Psoas muscle (tissue), 8 donors: ENCODE data around the gene TMEM81. TPM values are rescaled to one million over a fixed set of nuclear protein-coding genes. Genes with fewer than 3 reads are reported as not detected.

Source experiments
- ATAC-seq, 4 donors: fragments of 200-7000 bp; cut with Tn5 transposase; one replicate each; pipeline ENCODE4 v1.9.1; 2020; ENCODE audit warnings: moderate library complexity in 3 of 4, mild to moderate bottlenecking in 2 of 4
- DNase-seq, 2 donors: peaks; one replicate each; pipeline ENCODE4 v3.0.0-alpha.2; 2020
- H3K27ac ChIP-seq: fragments of 200-600 bp; one replicate; pipeline ENCODE4 v1.8.0; 2022
- H3K27me3 ChIP-seq, 3 donors: fragments of 200-600 bp in 1 of 3; one replicate each; pipeline versions ENCODE4 v1.6.1 to v1.8.0; 2013 to 2022; ENCODE audit warnings: low read length in 2 of 3, mild to moderate bottlenecking in 2 of 3, moderate library complexity in 1 of 3; ENCODE audit not compliant: insufficient read depth in 3 of 3
- H3K36me3 ChIP-seq, 2 donors: fragments of 200-600 bp in 1 of 2; one replicate each; pipeline versions ENCODE4 v1.6.1 to v1.8.0; 2013 to 2022; ENCODE audit warnings: low read depth in 1 of 2, mild to moderate bottlenecking in 1 of 2, moderate library complexity in 1 of 2; ENCODE audit not compliant: insufficient read depth in 1 of 2
- H3K4me1 ChIP-seq: fragments of 200-600 bp; one replicate; pipeline ENCODE4 v1.8.0; 2022
- H3K4me3 ChIP-seq: fragments of 200-600 bp; one replicate; pipeline ENCODE4 v1.8.0; 2022; ENCODE audit warnings: mild to moderate bottlenecking
- H3K9me3 ChIP-seq: fragments of 200-600 bp; one replicate; pipeline ENCODE4 v1.8.0; 2022
- WGBS, 3 donors: extraction: QIAGEN DNeasy Blood & Tissue Kit; methylation state at CpG; one replicate each; pipeline versions ENCODE4 v1.1.6 to v1.1.7; 2013; 5-methylcytosine and 5-hydroxymethylcytosine counted together
- intact Hi-C, 2 donors: fragments of 100-400 bp; cut with DNase I; formaldehyde crosslinking; loops; one replicate each; pipeline versions ENCODE4 v1.11.0 to v1.14.2; 2022
- polyA plus RNA-seq, 3 donors: library from polyadenylated mRNA; stranded (reverse); fragments of 200-250 nt; gene quantifications; one replicate each; pipeline ENCODE4 v1.2.3, GENCODE V29; 2013
- total RNA-seq, 4 donors: library from RNA; stranded (reverse); fragmentation: NEBNext Ultra II Directional in 2 of 4; extraction: Animal tissue kit (Norgen Biotek cat#: 25700) in 2 of 4; gene quantifications; one replicate each; pipeline versions ENCODE4 v1.2.1 to v1.2.4, GENCODE V29; 2021 to 2023
- TF ChIP-seq, protein P1 (sequence below): fragments of 200-600 bp; IDR thresholded peaks from one replicate; pipeline ENCODE4 v1.8.0; 2022; ENCODE audit warnings: antibody characterized with exemption
- donor health status: healthy with polysubstance abuse.
- donor health status: DM: no; HTN: no; CAD: no; lungs with moderate emphysema.
- donor health status: Bipolar disorder and iron deficiency.
- donor health status: healthy.
- donor health status: DM: yes; HTN: yes; CAD: no.
- donor health status: DM: no; HTN: no; CAD: no.
- donor health status: DM: no; HTN: no; CAD: no.
- donor health status: DM: yes; HTN: yes; CAD: no.

Gene TMEM81
- total and polyA plus RNA-seq, 7 donors: 3.1 to 15.2 (median 3.9) TPM

DNA sequence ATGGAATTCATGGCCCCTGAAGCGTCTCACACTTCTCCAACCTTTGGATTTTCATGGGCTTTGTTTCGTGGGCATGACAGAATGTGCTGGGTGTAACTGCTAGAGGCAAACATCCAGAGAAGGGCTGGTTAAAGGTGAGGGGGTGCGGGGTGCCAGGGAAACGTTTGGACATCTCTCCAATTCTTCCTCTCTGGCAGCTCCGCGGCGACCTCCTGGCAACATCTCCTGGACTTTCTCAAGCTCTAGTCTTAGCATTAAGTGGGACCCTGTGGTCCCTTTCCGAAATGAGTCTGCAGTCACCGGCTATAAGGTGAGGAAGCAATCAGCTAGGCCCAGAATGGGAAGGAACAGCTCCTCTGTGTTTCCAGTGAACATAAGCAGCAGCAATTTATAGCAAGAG, 12.0 kb downstream of the TMEM81 start:
- Histone ChIP-seq H3K9me3 (no peaks in the 10 kb centered on the region), H3K27ac (no peak overlapping the region), H3K4me3 (no peak overlapping the region), H3K36me3 (no peaks in the 10 kb centered on the region), H3K4me1 (peaks cover 7% of the 10 kb centered on the region), H3K27me3 (no peaks in the 10 kb centered on the region)
- 71 to 89% (median 86%) methylated on average over 9 of the region's 9 CpGs for WGBS, 3 donors
- intact Hi-C loops: loop anchor here in 1 of 2 donors (10.0 kb wide), 1 partner anchor 267 kb away; no protein-coding TSS in a partner anchor
- TF ChIP-seq, protein P1, sequence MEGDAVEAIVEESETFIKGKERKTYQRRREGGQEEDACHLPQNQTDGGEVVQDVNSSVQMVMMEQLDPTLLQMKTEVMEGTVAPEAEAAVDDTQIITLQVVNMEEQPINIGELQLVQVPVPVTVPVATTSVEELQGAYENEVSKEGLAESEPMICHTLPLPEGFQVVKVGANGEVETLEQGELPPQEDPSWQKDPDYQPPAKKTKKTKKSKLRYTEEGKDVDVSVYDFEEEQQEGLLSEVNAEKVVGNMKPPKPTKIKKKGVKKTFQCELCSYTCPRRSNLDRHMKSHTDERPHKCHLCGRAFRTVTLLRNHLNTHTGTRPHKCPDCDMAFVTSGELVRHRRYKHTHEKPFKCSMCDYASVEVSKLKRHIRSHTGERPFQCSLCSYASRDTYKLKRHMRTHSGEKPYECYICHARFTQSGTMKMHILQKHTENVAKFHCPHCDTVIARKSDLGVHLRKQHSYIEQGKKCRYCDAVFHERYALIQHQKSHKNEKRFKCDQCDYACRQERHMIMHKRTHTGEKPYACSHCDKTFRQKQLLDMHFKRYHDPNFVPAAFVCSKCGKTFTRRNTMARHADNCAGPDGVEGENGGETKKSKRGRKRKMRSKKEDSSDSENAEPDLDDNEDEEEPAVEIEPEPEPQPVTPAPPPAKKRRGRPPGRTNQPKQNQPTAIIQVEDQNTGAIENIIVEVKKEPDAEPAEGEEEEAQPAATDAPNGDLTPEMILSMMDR: no peak
- DNase-seq: no peak
- ATAC-seq: no peak

DNA sequence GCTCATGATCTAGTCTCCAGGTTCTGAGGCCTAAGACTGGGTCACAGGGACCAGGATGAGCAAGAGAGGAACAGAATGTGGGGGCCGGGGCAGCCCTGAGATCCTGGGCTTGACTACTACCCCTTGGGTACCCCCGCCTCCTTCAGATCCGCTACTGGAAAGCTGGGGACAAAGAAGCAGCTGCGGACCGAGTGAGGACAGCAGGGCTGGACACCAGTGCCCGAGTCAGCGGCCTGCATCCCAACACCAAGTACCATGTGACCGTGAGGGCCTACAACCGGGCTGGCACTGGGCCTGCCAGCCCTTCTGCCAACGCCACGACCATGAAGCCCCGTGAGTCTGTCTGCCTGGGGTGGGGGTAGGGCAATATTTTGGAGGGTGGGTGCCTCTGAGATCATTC, 12.5 kb downstream of the TMEM81 start:
- WGBS, 3 donors: 44 to 67% (median 62%) methylated on average over 12 of the region's 12 CpGs
- intact Hi-C loops: loop anchor here in 1 of 2 donors (10.0 kb wide), 1 partner anchor 267 kb away; no protein-coding TSS in a partner anchor

DNA sequence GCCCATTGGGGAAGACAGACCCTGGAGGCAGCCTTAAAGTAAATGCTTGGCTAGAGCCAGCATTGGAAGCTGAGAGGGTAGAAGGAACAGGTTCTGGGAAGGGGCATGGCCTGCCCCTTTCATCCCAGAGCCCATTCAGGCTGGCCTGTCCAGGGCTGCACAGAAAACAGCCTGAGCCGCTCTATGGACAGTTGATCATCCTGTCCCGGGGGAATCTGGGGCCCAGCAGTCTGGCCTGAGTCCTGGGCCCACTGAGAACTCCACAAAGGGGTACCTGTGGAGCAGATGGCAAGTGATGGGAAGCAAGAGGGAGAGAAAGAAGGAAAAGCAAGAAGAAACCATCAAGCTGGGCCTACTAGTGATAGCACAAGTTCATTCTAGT, 13.2 kb downstream of the TMEM81 start:
- Histone ChIP-seq H3K4me1 (no peaks in the 10 kb centered on the region), H3K4me3 (no peak overlapping the region), H3K36me3 (no peaks in the 10 kb centered on the region), H3K9me3 (no peaks in the 10 kb centered on the region), H3K27me3 (no peaks in the 10 kb centered on the region), H3K27ac (no peak overlapping the region)
- intact Hi-C loops: loop anchor here in 1 of 2 donors (10.0 kb wide), 1 partner anchor 266 kb away; no protein-coding TSS in a partner anchor
- 85 to 100% (median 91%) methylated on average over 2 of the region's 2 CpGs for WGBS, 3 donors
- ATAC-seq (no peak), DNase-seq (no peak)
- TF ChIP-seq, protein P1: no peak

More for the DNA sequence above, 12.5 kb downstream of the TMEM81 start:
- H3K27ac ChIP-seq: no peak overlapping the region
- ATAC-seq (no peak), DNase-seq (no peak)
- no peaks in the 10 kb centered on the region for H3K27me3 ChIP-seq
- peaks cover 2% of the 10 kb centered on the region for H3K4me1 ChIP-seq
- TF ChIP-seq, protein P1: no peak
- H3K9me3 ChIP-seq: no peaks in the 10 kb centered on the region
- H3K36me3 ChIP-seq: no peaks in the 10 kb centered on the region
- no peak overlapping the region for H3K4me3 ChIP-seq

- intact Hi-C loops: loop anchor here in 1 of 2 donors (10.0 kb wide), 1 partner anchor 265 kb away; no protein-coding TSS in a partner anchor
- no peak for ATAC-seq
- DNase-seq: peak in 1 of 2 donors; percentile 52
Measured at GRCh38 chr1:205069371-205070125, 14.7 kb downstream of the TMEM81 start.

More at GRCh38 chr1:205069371-205070125, 14.7 kb downstream of the TMEM81 start:
- no peaks in the 10 kb centered on the region for H3K9me3 ChIP-seq
- TF ChIP-seq, protein P1: no peak
- H3K27me3 ChIP-seq: no peaks in the 10 kb centered on the region
- WGBS, 3 donors: 68 to 76% (median 69%) methylated on average over 38 to 42 of the region's 42 CpGs
- H3K27ac ChIP-seq: no peak overlapping the region
- H3K4me1 ChIP-seq: no peaks in the 10 kb centered on the region
- H3K4me3 ChIP-seq: no peak overlapping the region
- no peaks in the 10 kb centered on the region for H3K36me3 ChIP-seq
